Right lobe of liver (tissue), 6 donors: Measurements from ENCODE around the gene SH3TC1. TPM values are rescaled to one million over a fixed set of nuclear protein-coding genes. Genes with fewer than 3 reads are reported as not detected.
A peak's percentile ranks its signal among the peaks of the same experiment; 100 is the strongest.

ENCODE experiments used
- ATAC-seq, 4 donors: fragments of 200-7000 bp; cut with Tn5 transposase; one replicate each; pipeline ENCODE4 v1.9.1; 2020; ENCODE audit warnings: mild to moderate bottlenecking in 4 of 4, moderate library complexity in 4 of 4
- DNase-seq, 3 donors: peaks; one replicate each; pipeline ENCODE4 v3.0.0-alpha.2; 2020
- H3K27ac ChIP-seq, 3 donors: fragments of 200-600 bp; one replicate each; pipeline ENCODE4 v1.8.0; 2022
- H3K27me3 ChIP-seq, 2 donors: fragments of 200-600 bp; one replicate each; pipeline ENCODE4 v1.8.0; 2022
- H3K36me3 ChIP-seq, 4 donors: fragments of 200-600 bp; sonication (generic) in 1 of 4; one replicate each; pipeline versions ENCODE4 v1.5.1 to v1.8.0; 2017 to 2022; ENCODE audit warnings: control low read depth in 1 of 4
- H3K4me1 ChIP-seq, 4 donors: fragments of 200-600 bp; sonication (generic) in 1 of 4; one replicate each; pipeline versions ENCODE4 v1.5.1 to v1.8.0; 2017 to 2022; ENCODE audit warnings: control low read depth in 1 of 4
- H3K4me3 ChIP-seq, 3 donors: fragments of 200-600 bp; one replicate each; pipeline ENCODE4 v1.8.0; 2022
- H3K9me3 ChIP-seq, 4 donors: fragments of 200-600 bp; sonication (generic) in 1 of 4; one replicate each; pipeline versions ENCODE4 v1.5.1 to v1.8.0; 2017 to 2022; ENCODE audit warnings: control low read depth in 1 of 4
- CTCF ChIP-seq, 4 donors: fragments of 200-600 bp in 3 of 4; fragments of 450-650 bp in 1 of 4; IDR thresholded peaks; one replicate each; pipeline versions ENCODE4 v1.5.1 to v1.8.0; 2016 to 2022; ENCODE audit warnings: antibody characterized with exemption in 4 of 4, mild to moderate bottlenecking in 2 of 4
- POLR2A ChIP-seq: fragments of 450-650 bp; IDR thresholded peaks from one replicate; pipeline ENCODE4 v1.6.1; 2017; ENCODE audit warnings: antibody characterized with exemption, mild to moderate bottlenecking
- WGBS: methylation state at CpG from one replicate; pipeline ENCODE4 v1.1.6; 2018; ENCODE audit warnings: low coverage, low lambda C conversion rate; ENCODE audit not compliant: insufficient coverage; ENCODE audit errors: missing lambda C conversion rate; 5-methylcytosine and 5-hydroxymethylcytosine counted together
- intact Hi-C, 2 donors: fragments of 100-400 bp; cut with DNase I; formaldehyde crosslinking; loops; one replicate each; pipeline versions ENCODE4 v1.11.2 to v1.14.1; 2022
- total RNA-seq, 6 experiments: library from RNA; depleted of rRNA in 2 of 6; stranded (reverse); fragments of >200 nt in 2 of 6; fragmentation: NEBNext Ultra II Directional in 3 of 6; extraction: Animal tissue kit (Norgen Biotek cat#: 25700) in 3 of 6; gene quantifications; one replicate each; pipeline versions ENCODE4 v1.1.0 to v1.2.4, GENCODE V29; 2016 to 2023
- donor health status: DM: no; HTN: yes; CAD: no.
- donor health status: DM: no; HTN: no; CAD: no.
- donor health status: DM: no; HTN: no; CAD: no.
- donor health status: DM: no; HTN: yes; CAD: no.
- donor health status: DM: no; HTN: yes; CAD: no.

The SH3TC1 gene
- total RNA-seq, 6 experiments from 2014 or later, result 13.2 to 48.0 (median 24.9) TPM

DNA sequence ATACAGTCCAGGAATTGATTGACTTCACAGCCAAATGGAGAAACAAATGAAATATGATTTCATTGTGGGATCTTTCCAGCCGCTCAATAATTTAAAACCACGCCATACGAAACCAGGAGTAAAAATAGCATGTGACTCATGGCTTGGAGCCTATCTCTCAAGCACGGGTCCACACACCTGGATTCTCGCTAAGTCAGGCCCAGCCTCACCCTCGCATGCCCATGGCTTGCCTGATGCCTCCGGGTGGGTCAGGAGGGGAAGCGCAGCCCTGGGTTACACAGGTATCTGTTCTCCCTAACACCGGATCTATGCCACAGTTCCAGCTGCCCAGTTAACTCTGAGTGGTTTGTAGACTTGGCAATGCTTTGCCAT, 34.9 kb upstream of the SH3TC1 start:
- H3K27me3 ChIP-seq, result no peaks in the 10 kb centered on the region
- H3K27ac ChIP-seq, result no peak overlapping the region
- peaks cover 0 to 7% (median 0%) of the 10 kb centered on the region in 4 donors for H3K4me1 ChIP-seq
- DNase-seq, result no peak
- ATAC-seq, result no peak
- H3K36me3 ChIP-seq, result no peaks in the 10 kb centered on the region
- H3K9me3 ChIP-seq, result no peaks in the 10 kb centered on the region
- intact Hi-C loops, result no loop called here
- H3K4me3 ChIP-seq, result no peak overlapping the region
- no peak for TF ChIP-seq CTCF (IDR thresholded peaks at IDR 0.05)
- no peak for TF ChIP-seq POLR2A
- WGBS, result 69% methylated on average over 3 of the region's 9 CpGs

GRCh38 chr4:8164687-8165086, 34.4 kb upstream of the SH3TC1 start:
- peaks cover 0 to 2% (median 0%) of the 10 kb centered on the region in 4 donors for H3K4me1 ChIP-seq

DNA sequence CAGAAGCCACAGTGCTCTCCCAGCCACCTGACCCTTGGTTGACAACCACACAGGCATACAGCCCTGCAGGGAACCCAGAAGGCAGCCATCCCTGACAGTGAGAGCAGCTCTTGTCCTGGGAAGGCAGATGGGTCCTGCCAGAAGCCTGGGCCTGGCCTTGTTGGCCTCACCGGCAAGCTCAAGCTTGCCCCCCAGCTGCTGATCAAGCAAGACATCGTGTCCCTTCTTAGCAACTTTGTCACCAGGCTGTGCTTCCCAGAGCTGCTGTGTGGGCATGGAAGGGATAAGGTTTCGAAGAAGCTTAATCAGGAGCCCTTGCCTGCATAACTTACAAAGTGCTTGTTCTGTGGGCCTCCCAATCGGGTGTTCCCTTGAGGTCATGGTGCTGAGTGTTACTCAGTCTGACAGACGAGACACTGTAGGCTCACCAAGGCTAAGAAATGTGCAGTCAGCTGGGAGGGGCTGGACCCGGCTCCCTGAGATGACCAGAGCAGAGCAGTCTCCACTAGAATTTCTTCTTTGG, 33.7 kb upstream of the SH3TC1 start:
- no peak for DNase-seq

More at GRCh38 chr4:8164687-8165086, 34.4 kb upstream of the SH3TC1 start:
- TF ChIP-seq POLR2A (no peak), CTCF (IDR thresholded peaks at IDR 0.05) (no peak)
- DNase-seq (no peak), ATAC-seq (no peak)
- Histone ChIP-seq H3K27me3 (no peaks in the 10 kb centered on the region), H3K36me3 (no peaks in the 10 kb centered on the region), H3K9me3 (no peaks in the 10 kb centered on the region), H3K27ac (no peak overlapping the region), H3K4me3 (no peak overlapping the region)
- intact Hi-C loops, result no loop called here
- WGBS, result 71% methylated on average over 3 of the region's 10 CpGs

DNA sequence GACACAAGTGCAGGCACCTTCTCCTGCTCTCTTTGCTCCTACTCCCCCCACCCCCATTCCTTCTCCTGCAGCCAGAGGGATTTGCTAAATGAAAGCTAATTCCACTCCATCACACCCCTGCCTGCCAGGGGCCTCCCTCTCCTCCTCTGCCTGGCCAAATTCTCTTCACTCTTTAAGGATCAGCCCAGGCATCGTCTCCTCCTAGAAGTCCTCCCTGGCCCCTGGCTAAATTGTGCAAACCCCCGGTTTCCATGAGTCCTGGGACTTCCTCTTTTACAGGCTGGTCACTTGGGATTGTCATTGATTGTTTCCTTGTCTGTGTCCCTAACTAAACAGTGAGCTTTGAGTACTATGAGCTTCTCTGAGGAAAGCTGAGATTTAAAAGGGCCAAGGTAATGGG, 31.8 kb upstream of the SH3TC1 start:
- Histone ChIP-seq H3K36me3 (no peaks in the 10 kb centered on the region), H3K4me3 (no peak overlapping the region), H3K27me3 (no peaks in the 10 kb centered on the region), H3K9me3 (no peaks in the 10 kb centered on the region), H3K27ac (peak overlapping the region in 1 of 3 donors; percentile 10), H3K4me1 (no peaks in the 10 kb centered on the region)
- ATAC-seq (peak; percentile 15 to 51 (median 22)), DNase-seq (no peak)
- no peak for TF ChIP-seq POLR2A
- no peak for TF ChIP-seq CTCF (IDR thresholded peaks at IDR 0.05)
- intact Hi-C loops, result no loop called here
- 7% methylated on average over 2 of the region's 2 CpGs for WGBS

More for the DNA sequence above, 33.7 kb upstream of the SH3TC1 start:
- Histone ChIP-seq H3K36me3 (no peaks in the 10 kb centered on the region), H3K9me3 (no peaks in the 10 kb centered on the region), H3K27ac (no peak overlapping the region), H3K27me3 (no peaks in the 10 kb centered on the region), H3K4me1 (no peaks in the 10 kb centered on the region), H3K4me3 (no peak overlapping the region)
- ATAC-seq, result no peak
- TF ChIP-seq CTCF (IDR thresholded peaks at IDR 0.05), result no peak
- no peak for TF ChIP-seq POLR2A
- 39% methylated on average over 3 of the region's 6 CpGs for WGBS
- intact Hi-C loops, result no loop called here

- H3K27ac ChIP-seq, result peak overlapping the region in 1 of 3 donors; percentile 10
- no peaks in the 10 kb centered on the region for H3K9me3 ChIP-seq
- ATAC-seq, result peak; percentile 73 to 82 (median 74)
- H3K36me3 ChIP-seq, result no peaks in the 10 kb centered on the region
- DNase-seq, result no peak
- 0% methylated on average over 1 of the region's 2 CpGs for WGBS
- TF ChIP-seq POLR2A, result no peak
- no peak overlapping the region for H3K4me3 ChIP-seq
- intact Hi-C loops, result no loop called here
- no peaks in the 10 kb centered on the region for H3K4me1 ChIP-seq
- no peaks in the 10 kb centered on the region for H3K27me3 ChIP-seq
Observed at GRCh38 chr4:8167815-8168214, 31.3 kb upstream of the SH3TC1 start.
